22Rv1 (cell line): Measurements from ENCODE around the gene FILIP1.

Source experiments
- CTCF ChIP-seq: fragments of 450-650 bp; IDR thresholded peaks from 2 replicates; pipeline ENCODE4 v1.5.1; 2017; ENCODE audit warnings: mild to moderate bottlenecking
- ZFX ChIP-seq: fragments of 450-650 bp; IDR thresholded peaks from 2 replicates; pipeline ENCODE4 v1.6.1; 2017; ENCODE audit warnings: antibody characterized with exemption, borderline replicate concordance

GRCh38 chr6:75378101-75378500, 115.5 kb downstream of the FILIP1 start:
- no peak for TF ChIP-seq CTCF
- no peak for TF ChIP-seq ZFX
